GM21717 (cell line): ENCODE data around the gene ADCY2.

ENCODE experiments used
- ATAC-seq: cut with Tn5 transposase; IDR thresholded peaks from one replicate; pipeline ENCODE4 v1.9.1; 2021; ENCODE audit warnings: mild to moderate bottlenecking, moderate library complexity; ENCODE audit not compliant: unreplicated experiment

Gene ADCY2

DNA sequence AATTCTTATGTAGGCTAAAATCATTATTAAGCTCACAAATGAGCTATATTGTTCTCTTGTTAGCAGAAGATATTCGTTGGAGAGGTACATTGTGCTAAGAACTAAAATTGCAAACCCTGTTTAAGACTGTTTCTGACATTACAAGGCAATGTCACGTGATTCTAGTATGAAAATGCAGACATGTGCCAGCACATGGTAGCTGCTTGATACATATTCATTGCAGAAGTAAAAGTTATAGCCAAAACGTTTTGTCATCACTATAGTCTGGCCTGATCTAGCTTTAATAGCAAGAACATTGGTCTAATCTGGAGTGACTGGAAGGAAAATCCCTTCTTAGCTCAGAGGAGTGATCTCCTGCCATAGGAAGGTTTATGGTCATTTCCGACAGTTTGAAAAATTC, 310.3 kb downstream of the ADCY2 start:
- ATAC-seq, result no peak

DNA sequence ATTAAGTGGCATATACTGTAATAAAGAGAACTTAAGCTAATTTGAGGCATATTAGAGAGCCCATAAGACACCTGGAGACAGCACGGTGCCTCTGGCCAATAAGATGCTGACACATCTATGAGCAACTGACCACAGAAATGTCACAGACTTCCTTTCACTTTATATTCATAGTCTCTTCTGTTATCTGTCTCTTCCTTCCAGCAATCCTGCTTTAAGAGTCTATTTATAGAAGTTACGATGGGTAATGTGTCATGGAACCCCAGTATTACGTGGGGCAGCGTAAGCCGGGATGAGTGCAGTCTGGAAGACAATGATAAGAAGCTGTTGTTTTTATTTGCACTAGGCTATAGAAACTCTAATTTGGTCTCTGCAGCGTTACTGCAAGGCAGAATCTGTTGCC, 318.2 kb downstream of the ADCY2 start:
- ATAC-seq, result no peak

DNA sequence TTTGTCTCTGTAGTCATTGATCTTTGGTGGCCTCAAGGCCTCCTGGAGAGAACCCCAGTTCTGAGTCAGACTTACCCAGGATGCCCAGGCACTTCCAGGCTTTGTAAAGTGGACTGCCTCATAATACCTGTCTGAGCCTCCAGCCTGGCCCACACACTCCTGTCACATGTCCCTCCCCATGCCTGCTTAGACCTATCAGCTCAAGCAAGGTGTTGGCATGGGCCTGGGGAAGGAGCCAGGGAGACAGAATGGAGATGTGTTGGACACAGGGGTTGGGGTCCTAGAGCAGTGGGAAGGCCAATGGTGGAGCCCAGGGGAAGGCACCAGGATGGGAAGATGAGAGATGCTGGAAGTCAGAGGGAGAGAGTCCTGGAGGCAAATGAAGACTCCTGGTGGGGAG, 318.8 kb downstream of the ADCY2 start:
- ATAC-seq, result no peak

DNA sequence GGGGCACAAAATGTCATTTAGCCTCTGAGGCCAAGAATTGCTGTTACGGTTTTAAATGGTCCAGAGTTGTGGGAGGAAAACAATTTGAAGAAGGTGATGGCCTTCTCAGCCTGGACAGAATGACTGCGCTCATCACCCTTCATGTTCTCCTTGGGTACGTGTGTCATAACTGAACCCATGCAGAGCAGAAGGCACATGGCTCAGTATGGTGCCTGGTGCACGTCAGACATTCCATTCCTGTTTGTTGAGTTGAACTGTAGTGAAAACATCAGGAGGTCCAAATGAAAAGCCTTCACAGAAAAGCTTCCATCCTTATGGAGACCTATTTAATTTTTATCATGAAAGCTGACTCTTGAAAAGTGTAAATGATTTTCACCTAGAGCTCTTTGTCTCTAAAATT, 321.8 kb downstream of the ADCY2 start:
- ATAC-seq, result no peak

DNA sequence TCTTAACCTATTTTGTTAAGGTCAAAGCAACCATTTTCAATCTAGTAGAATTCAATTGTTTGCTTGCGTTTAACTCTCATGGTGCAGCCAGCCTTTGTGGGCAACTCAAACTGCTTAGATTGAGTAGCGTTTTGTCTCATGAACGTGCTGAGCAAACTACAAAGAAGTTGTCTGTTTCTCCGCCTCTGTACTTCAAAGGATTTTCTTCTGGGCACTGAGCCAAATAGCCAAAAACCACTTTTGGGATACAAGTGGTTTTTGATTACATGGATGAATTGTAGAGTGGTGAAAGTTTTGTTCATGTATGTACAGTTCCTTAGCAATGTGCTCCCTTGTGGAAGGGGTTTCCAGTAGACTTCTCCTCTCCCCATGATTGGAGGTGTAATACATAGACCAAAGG, 332.1 kb downstream of the ADCY2 start:
- ATAC-seq, result no peak

DNA sequence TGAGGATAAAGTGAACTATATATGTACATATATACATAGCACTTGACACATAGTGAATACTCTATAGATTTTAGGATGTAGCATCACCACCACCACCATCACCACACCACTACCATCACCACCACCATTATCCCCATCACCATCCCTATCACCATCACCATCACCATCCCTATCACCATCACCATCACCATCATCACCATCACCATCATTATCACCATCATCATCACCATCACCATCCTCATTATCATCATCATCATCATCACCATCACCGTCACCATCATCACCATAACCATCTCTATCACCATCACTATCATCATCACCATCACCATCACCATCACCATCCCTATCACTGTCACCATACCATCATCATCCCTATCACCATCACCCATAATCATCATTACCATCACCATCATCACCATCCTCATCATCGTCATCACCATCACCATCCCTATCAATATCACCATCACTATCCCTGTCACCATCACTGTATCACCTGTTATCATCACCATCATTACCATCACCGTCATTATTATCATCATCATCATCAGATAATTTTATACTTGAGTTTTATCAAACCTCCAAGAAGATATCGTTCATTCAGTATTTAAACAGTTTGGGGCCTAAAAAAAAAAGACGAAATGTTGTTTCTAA, 345.6 kb downstream of the ADCY2 start:
- ATAC-seq, result no peak

DNA sequence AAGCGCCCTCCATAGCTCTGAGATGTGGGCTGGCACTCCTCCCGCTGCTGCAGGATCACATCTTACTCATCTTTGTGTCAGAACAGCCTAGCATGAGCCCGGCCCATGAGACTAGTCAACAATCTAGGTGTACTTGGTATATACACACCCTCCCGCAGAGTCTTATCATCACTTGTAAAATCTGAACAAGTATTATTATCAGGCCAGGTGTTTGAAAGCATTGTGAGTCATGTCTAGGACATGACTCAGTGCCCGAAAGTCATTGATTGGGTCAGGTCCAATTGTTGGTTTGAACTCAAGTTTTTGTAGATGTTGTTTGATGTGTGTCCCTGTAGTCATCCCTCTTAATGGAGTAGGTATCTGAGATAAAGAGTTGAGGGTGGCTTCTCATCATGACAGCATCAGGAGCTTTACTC, 346.3 kb downstream of the ADCY2 start:
- ATAC-seq, result no peak

DNA sequence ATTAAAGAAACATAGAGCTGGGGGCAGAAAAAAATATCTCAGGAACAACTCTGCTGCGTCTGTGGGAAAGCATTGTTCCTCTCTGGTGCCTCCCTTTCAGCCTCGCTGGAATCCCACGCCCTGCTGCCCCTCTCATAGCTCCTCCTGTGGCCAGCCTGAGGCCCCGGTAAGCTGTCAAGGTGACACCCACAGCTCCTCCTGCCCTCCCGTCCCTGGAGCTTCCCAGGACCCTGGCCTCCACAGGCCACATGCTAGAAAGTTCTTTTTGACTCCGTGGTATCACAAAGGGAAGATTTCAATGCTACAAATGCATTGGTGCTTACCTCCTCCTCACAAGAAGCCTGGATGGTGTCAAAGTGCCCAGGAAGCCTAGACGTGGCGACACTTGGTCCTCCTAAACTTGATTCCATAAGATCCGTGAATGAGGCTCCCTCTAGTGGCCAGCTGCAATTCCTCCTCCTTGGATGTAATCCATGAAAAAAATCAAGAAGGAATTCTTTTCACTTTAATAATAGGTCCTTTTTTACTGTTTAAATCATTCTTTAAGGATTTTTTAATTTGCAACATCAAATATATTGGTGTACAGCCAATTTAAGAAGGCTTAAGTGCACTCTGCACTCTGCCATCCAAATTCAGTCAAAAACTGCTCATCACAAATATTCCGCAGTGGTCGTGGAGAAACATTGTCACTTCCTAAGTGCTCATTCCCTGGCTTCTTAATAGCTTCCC, 350.1 kb downstream of the ADCY2 start:
- ATAC-seq, result no peak

DNA sequence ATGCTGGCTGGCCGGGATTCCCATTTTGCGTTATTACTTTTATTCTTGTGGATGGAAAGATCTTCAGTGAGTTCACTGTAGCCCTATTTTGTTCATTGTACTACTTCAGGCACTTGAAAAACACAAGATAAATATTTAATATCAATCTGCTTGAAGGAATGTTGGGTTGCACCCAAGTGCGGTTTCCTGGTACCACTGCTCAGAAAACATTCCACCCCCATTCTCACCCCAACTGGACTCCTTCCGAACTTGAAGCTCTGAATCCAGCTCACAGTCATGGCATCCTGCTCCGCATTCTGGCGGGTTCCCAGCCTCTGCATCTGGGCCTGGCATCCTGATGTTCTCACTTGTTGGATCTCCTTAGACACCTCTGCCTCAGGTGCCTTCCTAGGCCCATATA, 351.8 kb downstream of the ADCY2 start:
- no peak for ATAC-seq

DNA sequence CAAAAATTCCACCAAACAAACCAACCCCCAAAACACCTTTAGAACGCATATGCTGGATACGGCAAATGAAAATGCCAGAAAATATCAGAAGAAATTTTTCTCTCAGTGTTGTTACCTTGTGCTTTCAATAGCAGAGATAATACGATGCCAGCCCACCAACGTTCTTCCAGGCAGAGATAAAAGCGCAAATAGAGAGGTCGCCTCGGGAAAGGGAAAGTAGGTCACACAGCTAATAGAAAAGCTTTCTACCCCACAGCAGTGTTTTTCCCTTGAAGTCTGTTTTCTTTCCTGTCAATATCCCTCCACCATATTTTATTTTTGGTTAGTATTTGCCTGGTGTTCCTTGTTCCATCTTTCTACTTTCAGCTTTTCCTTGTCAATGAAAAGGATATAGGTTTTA, 353.7 kb downstream of the ADCY2 start:
- no peak for ATAC-seq

DNA sequence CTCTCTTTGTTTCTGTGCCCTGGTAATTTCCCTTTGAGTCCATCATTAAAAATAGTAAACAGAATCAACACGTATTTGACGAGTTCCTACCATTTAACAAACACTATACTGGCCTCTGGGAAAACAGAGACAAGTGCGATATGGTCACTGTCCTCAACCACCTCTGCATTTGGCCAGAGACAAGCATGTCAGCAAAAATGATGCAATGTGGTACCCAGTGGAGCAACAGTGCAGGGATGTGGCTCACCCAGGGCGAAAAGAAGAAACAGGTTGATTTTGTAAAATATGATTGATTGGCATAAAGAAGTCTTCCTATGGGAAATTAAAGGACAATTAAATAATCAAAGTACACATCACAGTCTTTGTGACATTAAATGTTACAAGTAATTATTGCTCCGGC, 355.9 kb downstream of the ADCY2 start:
- ATAC-seq, result no peak

DNA sequence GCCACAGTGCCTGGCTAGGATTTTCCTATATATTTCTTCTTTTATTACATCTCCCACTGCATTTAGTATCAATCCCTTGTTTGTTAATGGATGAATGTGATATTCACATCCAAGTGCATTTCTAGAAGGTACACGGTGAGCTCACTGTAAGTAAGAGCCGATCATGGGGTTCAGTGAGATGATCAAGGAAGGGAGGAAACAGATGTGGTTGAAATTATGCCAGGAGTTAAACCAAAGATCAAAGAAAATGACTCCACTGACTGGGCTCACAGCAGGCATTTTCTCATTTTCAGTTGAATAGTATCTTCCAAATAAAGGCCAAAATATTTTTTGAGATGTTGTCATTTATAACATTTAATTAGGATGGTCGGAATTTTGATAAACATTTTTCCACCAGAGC, 357.2 kb downstream of the ADCY2 start:
- ATAC-seq, result no peak

DNA sequence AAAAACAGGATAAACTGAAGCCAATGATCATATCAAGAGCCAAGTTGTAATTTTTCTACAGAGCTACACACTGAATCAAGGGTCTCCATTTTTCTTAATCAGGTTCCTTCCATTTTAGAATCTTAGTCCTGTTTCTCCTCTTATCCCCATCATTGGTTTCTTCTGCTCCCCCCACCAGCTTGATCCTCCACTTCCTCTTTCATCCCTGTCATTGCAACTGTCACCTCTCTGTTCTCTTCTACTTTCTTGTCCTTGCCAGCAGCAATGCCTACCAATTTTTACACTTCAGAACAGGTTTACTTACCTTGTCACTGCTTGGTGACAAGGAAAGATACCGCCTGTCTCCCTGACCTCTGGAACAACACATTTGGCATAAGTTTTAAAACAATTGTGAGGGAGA, 357.7 kb downstream of the ADCY2 start:
- ATAC-seq, result no peak

DNA sequence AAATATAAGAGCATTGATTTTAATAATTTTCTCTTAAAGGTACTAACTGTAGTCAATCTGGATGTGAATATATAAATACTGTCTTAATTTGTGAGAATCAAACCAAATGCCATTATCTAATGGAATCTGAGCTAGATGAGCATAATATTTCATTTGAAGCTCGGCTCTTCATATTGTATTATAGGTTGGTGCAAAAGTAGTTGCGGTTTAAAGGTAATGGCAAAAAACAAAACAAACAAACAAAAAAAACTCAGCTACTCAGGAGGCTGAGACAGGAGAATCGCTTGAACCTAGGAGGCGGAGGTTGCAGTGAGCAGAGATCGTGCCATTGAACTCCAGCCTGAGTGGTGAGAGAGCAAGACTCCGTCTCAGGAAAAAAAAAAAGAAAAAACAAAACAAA, 358.6 kb downstream of the ADCY2 start:
- no peak for ATAC-seq

DNA sequence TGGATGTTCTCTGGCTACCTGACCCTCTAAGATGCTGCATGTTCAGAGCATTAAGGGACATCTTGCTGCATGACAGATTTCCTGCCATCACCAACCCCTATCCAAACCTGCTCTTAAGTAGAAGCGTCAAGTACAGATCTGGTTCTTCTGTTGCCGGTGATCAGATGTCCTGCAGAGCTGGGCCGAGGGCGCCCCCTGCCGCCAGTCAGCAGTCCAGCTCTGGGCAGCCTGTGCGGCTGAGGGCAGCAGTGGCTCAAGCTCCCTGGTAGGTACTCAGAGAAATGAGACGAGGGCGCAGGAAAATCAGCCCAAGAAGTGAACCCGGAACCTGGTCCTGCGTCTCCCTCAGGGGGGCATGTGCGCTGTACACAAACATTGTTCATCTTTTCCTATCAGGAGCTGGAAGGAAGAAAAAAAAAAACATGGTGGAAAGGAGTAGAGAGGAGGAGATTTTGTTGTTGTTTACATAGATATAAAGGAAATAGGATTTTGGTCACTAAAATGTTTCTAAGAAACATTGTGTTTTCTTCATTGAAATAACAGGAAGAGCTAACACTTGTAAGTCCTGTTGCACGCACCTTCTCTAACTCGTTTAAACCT, 359.2 kb downstream of the ADCY2 start:
- peak; percentile 84 for ATAC-seq

DNA sequence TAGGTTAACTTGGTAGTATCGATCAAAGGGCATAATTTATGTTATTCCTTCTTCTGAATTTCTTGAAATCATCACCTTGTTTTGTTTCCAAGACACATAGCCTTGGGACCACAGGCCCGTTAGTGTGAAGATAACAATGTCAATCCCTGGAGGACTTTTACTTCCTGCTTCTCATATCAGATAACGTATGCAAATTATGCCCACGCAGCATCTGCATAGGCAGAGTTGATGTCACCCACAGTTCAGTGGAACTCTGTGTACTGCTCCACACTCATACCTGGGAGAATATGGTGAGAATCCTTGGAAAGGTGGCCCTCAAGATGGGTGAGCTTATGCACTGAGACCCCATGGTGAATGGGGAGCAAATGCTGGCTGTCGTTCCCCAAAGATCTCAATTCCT, 360.0 kb downstream of the ADCY2 start:
- ATAC-seq, result no peak

DNA sequence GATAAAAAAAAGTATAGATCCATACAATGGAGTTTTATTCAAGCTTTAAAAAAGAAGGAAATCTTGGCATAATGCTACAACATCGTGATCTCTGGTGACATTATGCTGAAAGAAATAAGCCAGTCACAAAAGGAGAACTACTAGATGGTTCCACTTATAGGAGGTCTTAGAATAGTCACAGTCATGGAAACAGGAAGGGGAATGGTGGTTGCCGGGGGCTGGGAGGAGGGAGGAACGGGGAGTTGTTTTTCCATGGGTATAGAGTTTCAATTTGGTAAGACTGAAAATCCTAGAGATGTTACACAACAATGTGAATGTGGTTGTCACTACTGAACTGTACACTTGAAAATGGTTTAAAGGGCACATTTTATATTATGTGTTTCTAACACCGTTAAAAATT, 360.5 kb downstream of the ADCY2 start:
- ATAC-seq, result no peak

DNA sequence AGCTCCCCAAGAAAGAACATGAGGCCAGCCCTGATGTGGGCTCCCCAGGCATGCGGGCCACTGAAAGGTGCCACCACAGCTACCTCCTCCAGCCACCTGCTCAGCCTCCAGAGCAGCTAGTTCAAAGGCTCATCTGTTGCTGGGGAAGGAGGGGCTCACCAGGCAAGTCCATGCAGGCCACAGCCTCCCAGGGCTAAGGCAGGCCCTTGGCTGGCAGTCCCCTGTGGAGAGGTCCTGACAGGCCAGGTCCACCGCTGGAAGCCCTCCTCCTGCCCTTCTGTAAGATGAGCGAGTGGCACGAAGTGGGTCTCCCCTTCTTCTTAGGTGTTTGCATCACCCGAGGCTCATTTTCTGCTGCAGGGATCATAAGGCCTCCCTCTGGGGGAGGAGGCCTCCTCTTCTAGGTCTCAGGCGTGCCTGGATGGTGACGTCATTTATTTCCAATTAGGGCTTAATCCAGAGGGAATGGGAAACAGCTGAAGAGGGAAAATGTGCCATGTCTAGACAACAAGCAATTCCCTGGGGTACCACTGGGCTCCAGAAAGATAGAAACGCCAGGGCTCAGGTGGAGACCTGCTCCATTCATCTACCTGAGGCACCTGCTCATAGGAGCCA, 363.4 kb downstream of the ADCY2 start:
- no peak for ATAC-seq

DNA sequence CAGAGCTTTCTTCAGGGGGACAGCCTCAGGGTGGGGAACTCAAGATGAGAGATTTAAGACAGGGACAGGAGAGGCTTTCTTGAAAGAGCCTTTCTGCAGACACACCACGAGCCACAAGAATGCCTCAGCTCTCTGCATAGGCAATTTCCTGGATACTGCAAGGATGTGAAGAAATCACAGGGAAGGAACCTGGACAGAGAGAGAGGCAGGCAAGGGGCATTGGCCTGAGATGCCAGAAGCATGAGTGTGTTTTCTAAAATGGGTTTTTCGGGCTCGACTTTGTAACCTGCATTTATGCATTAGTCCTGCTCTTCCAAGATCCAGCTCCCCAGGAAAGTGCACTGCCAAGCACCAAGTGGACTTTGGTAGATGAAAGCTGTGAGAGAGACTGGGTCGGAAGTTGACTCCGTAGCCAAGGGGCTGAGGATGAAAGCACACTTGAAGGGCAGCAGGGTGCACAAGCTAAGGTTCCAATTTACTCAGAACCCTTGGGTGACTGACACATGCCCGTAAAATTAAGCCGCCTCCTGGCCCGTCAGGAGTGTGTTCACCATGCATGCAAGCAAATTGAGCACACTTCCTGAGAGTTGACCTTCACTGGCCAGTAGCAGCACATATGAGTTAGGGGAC, 364.1 kb downstream of the ADCY2 start:
- ATAC-seq, result no peak

DNA sequence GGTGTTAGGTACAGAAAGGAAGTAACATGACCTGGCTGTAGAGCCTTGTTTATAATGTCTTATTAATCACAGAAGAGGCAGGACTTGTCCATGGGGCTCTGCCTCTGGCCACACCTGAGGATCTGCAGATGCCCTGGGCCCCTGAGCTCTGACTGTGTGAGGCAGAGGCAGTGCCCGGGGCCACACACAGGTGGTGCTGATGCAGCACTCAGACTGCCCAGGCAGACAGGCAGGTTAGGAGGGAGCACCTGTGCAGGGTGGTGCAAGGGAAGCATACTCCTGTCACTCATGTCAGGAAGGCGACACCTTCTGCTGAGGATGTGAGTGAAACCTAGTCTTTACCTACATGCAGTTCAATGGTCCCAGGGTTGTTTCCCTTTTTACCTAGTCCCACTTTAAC, 366.3 kb downstream of the ADCY2 start:
- no peak for ATAC-seq

DNA sequence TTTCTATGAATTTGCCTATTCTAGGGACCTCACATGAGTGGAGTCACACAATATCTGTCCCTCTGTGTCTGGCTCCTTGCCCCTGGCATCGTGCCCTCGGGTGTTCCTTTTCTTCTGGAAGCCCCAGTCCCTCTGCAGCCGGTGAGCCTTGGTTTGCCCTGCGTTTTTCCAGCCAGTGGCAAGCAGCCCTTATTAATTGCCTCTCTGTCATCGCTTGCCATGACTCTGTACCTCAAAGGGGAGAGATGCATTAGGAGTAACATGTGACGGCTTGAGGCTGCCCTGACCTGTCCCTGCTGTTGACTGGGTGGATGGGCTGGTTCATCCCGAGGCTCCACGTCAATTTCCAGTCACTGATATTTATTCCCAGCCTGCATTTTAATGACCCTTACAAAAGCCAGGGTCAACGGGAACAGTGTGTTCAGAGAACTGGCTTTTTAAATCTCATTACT, 367.7 kb downstream of the ADCY2 start:
- ATAC-seq, result no peak
